HT1080 (cell line): ENCODE measurements around the gene NOX5. TPM values are rescaled to one million over a fixed set of nuclear protein-coding genes. Genes with fewer than 3 reads are reported as not detected.
A peak's percentile ranks its signal among the peaks of the same experiment; 100 is the strongest.

Source experiments
- DNase-seq: peaks from one replicate; pipeline ENCODE4 v3.0.0-alpha.2; 2015; ENCODE audit warnings: low read depth
- total RNA-seq: library from RNA; depleted of rRNA; stranded (reverse); fragments of >200 nt; shearing (Covaris generic); gene quantifications from 2 replicates; pipeline ENCODE4 v1.2.3, GENCODE V29; 2014

Gene NOX5
- total RNA-seq, 1 experiment from 2014 or later: 0.03 TPM

DNA sequence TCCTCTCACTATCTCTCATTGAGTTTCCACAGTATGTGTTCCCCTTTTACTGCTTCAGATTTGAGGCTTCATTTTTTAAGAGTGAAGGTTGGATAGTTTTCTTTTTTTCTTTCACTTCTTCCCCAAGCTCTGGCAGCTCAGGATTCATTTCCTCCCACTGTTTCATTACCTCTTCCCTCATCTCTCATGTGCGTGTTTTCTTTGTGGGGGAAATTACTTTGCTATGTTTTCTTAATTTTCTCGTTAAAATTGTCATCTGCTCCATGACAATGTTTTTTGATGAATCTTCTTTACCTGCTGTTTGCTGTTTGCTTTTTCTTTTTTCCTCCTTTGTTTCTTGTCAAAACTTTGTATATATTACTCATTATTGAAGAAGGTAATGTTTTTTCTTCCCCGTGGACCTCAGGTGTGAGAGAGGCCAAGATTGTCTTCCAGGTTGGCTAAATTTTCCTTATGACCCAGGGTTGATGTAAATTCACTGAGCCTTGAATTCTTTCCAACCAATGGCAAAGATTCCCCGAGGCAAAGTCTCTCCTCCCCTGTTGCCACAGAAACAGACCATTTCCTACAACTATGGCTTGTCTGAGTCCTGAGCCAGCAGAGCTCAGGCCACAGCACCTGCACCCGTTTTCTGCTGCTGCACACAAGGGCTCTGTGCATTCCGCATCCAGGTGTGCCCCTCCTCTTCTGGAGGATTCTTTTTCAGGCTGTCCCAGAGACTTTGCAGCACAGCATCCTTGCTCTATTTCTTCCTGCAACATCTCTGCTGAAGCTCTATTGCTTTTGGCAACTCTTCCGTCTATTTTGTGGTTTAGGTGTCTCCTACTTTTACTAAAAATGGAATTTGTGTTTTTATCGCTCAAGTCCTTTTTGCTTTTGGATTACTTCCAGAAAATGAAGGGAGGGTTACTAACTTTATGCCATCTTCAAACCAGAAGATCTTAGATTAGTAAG, 66.1 kb downstream of the NOX5 start:
- no peak for DNase-seq

DNA sequence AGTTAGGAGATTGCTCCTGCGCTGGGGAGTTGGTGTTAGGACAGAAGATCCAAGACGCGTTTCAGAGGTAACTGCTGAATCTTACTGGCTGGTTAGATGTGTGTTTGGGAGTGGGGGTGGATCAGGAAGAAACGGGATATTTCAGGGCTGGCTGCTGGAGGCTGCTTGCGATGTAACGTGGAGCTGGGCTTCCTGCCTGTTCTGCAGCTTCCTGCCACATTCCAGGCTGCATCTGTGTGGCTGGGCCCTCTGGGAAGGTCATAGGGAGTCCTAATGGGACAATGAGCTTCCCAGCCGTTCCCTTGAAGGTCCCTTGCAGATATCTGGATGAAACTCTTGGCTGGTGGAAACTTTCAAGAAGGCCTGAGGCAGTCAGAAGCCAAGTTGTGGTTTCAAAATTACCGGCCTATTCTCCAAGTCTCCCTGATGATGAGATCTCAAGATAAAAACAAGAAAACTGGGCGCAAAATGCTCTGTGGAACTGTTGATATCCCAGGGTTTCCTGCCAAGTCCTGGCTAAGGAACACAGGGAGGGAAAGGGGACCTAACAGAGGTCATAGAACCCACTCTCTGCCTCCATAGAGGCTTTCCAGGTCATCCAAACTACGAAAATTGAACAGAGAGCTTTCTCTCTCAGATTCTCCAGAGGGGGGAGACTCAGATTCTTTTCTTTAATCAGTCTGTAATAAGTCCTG, 67.0 kb downstream of the NOX5 start:
- DNase-seq: peak; percentile 10

DNA sequence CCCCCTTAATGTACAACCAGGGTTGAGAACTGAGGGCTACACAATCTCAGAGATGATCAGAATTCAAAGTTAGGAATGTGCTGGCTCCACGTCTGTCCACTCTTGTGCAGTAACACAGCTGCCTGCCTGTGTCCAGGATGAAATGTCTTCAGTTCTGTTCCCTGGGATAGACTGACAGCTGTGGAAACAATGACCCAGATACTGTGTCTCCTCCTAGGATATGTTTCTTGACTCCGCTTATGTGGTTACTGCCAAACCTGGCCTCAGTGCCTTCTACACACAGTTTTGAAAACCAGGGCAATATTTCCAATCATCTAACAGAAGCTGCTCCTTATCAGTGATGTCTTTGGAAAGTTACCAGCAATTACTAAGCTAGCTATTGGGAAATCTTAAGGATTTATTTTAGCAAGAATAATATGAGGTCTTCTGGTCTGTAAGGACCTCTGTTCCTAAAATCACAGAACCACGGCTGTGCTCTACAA, 67.6 kb downstream of the NOX5 start:
- DNase-seq: no peak

DNA sequence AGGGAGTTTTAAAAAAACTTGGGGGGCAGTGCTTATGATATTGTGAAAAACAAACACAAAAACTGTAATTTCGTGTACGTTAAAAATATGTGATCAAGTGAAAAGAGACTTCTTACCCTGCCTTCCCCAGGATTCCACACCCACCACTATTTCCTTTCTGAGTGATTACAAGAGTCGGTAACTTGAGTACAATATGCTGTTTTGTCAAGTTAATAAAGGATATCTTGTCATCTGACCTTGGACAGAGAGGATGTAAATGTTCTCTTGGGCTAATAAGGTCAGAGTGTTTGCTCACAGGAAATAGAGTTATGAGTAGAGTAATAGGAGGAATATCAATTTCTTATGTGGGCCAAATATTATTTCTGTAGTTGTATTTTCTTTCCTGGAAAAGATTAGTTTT, 68.1 kb downstream of the NOX5 start:
- DNase-seq: peak; percentile 2

DNA sequence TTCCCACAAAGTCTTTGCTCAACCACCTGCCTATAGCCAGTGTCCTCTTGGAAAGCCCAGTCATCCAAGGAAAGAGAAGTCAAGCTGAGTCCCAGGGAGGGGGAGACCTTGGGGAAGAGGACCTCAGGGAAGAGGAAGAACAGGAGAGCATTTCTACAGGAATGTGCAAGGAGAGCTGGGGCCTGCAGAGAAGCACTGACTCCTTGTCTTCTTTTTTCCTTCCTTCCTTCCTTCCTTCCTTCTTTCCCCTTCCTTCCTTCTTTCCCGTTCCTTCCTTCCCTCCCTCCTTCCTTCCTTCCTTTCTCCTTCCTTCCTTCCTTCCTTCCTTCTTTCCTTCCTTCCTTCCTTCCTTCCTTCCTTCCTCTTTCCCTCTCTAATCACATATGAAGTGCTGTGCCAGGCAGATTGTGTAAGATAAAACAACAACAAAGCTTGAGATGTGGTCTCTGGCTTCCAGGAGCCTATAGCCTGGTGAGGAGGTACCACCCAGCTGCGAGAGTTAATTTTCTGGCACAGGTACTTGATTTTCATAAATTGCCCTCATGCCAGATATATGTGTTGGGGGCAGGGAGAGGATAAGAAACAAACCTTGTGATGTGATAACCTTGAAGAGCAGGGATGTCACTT, 70.0 kb downstream of the NOX5 start:
- no peak for DNase-seq

DNA sequence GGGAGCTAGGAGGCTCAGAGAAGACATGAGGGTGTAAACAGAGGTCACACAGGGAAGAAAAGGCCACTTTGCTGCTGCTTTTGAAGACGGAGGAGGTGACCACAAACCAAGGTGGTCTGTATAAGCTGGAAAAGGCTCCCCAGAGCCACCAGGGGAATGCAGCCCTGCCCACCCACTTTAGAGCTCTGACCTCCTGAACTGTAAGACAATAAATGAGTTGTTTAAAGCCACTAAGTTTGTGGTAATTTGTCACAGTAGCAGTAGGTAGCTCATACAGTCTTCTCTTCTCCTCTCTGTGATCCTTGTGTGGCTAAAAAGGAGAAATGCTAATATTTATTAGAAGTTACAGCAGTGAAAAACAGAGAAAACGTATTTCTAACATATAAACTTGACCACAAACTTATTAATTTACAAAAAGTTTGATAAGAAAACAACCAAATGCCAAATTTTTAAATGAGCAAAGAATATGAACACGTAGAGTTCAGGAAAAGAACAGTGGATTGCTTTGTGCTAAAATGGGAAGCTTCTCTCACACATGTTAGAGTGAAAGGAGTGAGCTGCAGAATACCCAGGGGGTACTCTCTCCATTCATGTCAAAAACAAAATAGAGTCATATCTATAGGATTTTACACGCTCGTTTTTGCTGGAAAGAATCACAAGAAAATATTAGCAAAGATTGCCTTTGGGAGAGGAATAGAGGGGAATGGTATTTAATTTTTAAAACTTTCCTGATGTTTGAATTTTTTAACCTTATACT, 71.0 kb downstream of the NOX5 start:
- DNase-seq: no peak

DNA sequence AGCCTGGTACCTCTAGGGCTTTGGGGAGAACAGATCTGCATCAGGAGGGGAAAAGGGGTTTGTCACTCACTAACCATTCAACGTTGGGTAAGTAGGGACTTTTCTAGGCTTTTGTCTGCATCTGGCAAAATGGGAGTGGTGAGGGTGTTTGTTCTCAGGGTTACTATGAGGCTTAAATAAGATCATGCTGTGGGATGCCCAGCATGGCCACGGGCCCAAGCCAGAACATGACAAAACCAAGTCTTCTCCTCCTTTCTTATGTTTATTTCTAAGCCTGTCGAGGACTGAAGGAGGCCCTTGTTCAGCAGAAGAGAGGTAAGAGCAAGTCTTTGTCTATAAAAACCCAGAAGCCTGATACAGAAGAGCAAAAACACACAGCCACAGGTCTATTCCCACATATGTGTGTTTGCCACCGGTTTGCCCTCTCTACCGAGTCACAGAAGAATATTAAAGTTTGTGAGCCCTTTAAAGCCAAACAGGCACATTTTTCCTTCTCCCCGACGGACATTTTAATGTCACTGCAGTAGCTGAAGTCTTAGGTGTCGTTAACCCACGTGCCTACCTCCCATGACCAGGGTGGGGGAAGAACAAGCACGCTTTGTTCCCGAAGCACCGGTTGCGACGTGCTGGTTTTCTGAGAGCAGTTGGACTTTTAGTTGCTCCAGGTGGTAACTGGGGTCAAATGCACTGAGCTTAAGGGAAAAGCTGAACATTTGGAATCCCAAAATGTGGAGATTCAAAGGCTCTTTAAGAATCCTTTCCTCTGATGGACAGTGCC, 72.1 kb downstream of the NOX5 start:
- no peak for DNase-seq

DNA sequence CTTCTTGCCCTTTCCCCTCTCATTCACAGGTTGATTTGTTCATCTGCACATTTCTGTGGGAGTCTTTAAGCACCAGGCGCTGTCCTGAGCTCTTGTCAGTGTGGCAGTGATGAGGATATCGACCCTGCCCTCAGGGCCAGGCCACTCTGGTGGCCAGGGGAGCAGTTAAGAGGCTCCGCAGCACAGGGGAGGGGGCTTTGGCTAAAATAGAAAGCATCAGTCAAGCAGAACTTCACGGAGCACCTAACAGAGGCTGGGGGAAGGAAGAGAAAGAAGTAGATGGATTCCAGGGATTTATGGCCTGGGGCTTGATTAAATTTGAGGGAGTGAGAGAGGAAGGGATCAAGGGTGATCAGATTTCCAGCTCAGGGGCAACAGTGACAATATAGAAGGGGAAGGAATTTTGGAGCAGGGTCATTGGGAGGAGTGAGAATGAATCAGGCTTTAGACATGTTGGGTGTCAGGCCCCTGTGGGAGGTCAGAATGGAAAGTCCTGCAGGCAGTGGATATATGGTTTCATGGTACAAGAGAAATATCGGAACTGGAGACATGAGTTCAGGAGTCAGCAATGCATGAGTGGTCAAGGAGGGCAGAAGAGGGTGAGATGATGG, 73.0 kb downstream of the NOX5 start:
- DNase-seq: no peak

DNA sequence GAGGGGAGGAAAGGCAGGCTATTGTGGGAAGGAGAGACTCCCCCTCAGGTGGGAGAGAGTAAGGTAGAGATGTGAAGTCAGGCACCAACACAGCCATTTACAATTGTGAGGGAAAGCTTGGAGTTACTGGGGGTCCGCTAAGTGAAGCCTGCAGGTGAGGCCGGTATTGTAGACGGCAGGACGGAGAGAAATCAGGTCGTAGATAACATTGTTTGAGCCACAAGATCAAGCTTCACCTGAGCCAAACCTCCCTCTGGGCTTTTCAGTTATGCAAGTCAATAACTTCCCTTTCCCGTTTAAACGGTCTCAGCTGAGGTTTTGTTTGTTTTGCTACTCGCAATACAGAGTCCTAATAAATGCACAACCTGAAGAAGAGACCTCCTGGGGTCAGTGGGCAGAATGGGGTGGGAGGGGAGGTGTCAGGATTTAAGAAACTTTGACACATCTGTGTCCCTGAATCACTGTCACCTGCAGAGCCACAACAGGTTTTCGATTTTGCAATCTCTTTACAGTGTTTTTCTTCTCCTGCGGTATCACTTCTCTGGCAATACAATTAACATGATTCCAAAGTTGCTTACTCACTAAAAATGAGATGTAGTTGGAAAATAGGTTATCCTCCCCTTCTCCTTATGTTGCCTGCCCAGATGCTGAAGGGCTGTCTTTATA, 73.9 kb downstream of the NOX5 start:
- DNase-seq: no peak

DNA sequence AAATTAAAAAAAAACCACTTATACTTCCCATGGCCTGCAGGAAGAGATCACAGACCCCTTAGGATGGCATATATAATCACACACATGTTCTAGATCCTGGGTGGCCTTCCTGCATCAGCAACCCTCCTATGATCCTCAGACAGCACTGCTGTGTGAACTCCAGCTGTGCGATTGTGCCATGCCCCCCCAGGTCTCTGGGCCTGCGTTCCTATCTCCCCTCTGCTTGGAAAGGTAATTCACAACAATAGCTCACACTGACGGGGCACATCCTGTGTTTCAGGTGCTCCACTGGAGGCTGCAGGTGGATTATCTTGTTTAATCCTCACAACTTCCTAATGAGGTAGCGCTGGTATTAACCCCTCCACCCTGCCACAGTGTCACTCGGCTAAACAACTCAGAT, 74.8 kb downstream of the NOX5 start:
- DNase-seq: no peak

DNA sequence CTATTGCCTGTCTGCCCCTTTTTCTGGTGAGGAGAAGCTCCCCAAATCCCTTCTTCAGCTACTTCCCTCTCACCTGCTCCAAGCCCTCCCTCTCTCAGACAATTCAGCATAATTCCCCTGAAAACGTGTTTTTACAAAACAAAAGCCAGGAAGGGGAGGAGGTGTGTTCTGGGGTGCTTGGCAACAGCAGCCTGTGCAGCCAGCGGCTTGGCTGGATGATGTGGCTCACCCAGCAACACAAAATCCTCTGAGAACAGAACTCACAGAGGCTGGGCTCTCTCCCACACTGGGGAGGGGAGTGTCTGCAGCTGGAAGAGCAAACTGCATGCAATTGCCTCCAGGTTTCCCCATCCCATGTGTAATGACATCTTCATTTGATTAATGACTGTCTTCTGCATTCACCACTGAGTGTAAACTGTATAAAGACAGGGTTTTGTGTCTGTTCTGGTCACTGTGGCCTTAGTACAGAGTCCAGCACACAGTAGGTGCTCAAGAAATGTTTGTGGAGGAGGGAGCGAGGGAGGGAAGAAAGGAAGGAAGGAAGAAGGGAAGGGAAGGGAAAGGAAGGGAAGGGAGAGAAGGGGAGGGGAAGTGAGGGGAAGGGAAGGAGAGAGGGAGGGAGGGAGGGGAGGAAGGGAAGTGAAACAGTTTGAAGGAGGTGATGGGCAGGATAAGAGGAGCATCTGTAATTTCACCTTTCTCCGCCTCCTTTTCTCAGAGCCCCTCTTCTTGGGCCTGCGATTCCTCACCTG, 75.9 kb downstream of the NOX5 start:
- DNase-seq: no peak

DNA sequence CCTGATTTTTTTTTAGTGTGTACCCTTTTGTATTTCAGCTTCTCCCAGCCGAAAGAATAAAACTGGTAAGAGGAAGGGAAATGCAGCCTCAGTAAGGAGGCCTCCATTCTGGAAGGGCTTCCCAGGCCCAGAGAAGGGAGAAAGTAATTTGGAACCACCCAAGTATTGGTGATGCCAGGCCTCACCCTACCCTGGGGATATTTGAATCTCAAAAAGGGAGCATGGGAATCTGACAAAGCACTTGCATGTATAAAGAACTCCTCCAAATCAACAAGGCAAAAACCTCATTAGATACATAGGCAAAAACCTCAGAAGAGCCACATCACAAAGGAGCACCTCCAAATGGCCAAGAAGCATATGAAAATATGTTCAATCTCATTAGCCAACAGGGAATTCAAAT, 77.2 kb downstream of the NOX5 start:
- DNase-seq: no peak

DNA sequence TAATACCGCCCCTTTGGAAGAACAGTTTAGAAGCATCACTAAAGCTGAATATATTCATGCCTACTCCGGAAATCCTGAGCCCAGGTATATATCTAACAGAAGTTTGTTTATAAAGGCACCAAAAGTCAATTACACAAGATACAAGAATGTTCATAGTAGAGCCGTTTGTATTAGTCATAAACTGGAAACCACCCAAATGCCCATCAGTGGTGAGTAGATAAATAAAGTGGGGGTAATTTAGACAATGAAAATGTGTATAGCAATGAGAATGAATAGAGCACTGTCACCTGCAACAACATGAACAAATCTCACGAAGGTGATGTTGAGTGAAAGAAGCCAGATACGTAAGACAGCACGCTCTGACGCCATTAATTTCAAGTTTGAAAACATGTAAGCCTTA, 77.7 kb downstream of the NOX5 start:
- DNase-seq: peak; percentile 86

DNA sequence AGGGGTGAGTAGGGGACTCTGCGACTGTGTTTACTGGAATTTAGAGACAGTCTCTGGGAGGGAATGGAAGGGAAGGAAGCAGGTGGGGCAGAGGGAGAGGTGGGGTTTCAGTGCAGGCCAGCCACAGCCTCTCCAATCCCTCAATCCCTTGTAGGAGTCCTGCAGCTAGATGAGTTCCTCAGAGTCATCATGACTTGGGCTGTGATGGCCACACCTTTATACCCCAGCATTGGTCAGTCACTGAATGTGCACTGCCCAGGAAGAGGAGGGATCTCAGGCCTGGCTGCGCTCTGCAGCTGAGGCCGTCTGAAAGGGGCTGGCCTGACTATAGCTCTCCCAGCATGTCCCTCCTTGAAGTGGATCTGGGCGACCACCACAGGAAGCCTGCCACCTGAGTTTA, 78.6 kb downstream of the NOX5 start:
- DNase-seq: peak; percentile 70

DNA sequence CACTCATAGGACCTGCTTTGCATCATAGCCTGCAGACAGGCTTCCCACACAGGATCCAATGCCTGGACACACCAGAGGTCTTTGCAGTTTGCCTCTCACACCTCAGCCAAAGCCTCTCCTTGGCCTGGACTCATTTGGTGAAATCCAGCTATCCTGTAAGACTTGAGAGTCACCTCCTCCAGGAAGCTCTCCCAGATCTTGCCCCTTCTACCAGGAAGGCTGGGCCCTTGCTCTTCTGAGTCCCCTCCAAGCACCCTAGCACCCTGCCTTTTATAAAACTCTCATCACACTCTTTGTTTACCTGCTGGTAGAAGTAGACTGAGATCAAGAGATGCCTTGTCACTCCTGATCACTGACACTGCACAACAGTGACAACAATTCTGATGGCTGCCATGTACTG, 79.1 kb downstream of the NOX5 start:
- DNase-seq: no peak

DNA sequence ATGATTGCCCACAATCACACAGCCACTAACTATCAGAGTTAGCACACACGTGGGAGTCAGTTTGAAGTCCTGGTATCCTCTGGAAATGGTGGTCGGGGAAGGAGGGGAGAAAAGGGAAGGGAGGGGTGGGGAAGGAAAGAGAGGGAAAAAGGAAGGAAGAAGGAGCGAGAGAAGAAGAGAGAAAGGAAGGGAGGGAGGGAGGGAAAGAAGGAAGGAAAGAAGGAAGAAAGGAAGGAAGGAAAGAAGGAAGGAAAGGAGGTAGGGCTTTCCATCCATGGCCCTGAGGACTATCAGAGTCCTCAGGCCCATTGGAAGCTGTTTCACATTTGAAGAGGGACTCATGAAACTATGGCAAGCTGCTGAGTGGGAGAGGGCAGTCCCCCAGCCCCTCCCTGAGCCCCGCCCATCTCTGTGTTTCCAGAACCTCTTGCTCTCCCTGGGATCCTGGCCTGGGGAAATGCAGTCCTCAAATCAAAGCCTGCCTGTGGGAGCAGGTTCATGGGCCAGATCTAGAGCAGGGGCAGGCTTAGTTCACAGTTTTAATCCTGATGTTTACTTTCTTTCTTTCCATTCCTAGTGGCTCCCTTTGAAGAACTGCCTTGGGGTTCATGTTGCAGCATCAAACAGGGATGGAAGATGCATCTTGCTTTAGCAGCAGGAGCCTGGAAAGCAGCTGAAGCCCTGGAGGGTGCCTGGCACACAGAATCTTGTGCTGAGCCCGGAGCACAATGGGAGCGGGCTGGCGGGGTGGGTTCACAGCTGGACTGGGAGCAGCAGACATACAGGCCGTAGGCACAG, 79.8 kb downstream of the NOX5 start:
- no peak for DNase-seq

DNA sequence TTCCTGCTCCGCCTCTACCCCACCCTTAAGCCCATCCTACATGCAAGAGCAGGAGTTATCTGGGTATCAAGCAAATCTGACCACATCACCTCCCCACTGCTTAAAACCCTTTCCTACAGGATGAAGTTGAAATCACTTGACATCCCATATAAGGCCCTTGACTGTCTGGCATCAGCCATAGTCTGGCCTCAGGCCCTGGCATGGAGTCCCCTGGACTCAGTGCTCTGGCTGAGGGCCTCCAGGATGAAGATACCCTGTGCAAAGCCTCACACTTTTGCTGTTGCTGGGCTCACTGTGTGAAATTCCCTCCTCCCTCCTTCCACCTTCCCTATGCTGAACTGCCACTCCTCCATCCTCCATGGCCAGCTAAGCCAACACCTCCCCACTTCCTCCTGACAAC, 80.8 kb downstream of the NOX5 start:
- no peak for DNase-seq

DNA sequence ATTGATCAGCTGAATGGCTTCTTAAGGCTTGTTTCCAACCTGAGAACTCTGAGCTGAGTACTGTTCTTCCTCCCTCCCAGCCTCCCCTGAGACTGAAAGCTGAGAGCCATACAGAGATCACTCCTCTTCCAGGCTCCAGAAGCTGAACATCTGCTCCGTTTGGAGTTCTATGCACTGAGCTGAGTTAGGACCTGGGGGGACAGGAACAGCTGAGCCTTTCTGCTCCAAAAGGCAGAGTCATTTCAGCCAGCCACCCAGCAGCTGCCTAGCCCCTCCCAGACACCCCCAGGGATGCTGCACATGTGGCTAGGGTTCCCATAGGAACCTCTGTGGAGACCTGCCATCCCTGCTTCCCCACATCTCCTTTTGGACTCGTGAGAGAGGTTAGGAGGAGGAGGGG, 81.7 kb downstream of the NOX5 start:
- no peak for DNase-seq
